Activated CD4-positive, CD25-positive, alpha-beta regulatory T cell treated with anti-CD3 and anti-CD28 coated beads, Interleukin-2, amount 50 U/mL, for 24 hours (primary cell): ENCODE results near the gene ZNF8.
"Not testable (repeated sequence)": the region's sequence is repeated elsewhere in the genome, so short reads cannot be mapped to it uniquely, and the experiment has no call there.

ENCODE experiments used
- ATAC-seq, 2 donors: fragments of 150-1000 bp; cut with Tn5 transposase; one replicate each; pipeline ENCODE4 v1.10.0; 2021; ENCODE audit warnings: mild to moderate bottlenecking in 1 of 2, moderate library complexity in 1 of 2

Gene ZNF8

DNA sequence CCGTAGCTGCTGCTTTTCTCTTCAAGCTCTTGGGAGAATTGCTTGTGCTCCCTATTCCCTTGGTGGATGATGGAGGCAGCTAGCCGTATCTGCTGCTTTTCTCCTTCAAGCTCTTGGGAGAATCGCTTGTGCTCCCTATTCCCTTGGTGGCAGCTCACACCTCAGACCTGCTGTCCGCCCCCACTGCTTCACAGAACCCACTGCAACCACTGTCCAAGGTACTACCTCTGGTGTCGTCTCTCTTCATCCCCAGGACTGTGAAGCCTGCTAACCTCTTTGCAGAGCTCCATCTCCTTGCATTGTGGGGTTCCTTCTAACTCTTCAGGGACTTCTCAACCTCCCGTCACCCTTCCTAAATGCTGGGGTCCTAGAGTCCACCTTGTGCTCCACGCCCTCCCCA is 21.9 kb downstream of the ZNF8 start:
- ATAC-seq, result no peak

DNA sequence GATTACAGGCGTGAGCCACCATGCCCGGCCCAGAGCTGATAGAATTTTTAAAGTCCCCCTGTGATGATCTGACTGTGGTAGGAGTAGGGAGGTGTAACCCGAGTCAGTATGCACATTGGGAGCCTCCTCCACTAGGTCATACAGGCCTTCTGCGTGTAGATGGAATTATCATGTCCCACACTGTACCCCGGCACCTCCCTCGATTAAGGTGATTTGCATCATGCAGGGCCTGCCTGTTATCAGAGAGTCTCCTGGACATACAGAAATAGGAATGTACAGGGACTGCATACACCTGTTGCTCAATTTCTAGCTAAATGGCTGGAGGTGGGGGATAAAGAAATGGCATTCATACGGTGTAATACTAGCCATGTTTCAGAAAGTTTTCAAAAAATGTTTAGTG is 25.5 kb downstream of the ZNF8 start:
- ATAC-seq, result no peak

DNA sequence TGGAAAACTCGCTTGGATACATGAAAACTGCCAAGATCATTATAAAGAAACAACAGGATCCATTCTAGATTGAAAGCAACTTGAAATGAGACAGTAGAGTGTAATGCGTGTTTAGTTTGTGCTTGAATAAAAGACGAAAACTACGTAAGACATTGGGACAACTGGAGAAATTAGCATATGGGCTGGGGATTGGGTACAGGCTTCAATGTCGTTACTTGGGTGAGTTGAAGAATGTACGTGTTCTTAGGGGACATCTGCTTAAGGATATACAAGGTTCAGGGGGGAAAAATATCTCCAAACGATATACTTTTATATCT is 26.0 kb downstream of the ZNF8 start:
- no peak for ATAC-seq

DNA sequence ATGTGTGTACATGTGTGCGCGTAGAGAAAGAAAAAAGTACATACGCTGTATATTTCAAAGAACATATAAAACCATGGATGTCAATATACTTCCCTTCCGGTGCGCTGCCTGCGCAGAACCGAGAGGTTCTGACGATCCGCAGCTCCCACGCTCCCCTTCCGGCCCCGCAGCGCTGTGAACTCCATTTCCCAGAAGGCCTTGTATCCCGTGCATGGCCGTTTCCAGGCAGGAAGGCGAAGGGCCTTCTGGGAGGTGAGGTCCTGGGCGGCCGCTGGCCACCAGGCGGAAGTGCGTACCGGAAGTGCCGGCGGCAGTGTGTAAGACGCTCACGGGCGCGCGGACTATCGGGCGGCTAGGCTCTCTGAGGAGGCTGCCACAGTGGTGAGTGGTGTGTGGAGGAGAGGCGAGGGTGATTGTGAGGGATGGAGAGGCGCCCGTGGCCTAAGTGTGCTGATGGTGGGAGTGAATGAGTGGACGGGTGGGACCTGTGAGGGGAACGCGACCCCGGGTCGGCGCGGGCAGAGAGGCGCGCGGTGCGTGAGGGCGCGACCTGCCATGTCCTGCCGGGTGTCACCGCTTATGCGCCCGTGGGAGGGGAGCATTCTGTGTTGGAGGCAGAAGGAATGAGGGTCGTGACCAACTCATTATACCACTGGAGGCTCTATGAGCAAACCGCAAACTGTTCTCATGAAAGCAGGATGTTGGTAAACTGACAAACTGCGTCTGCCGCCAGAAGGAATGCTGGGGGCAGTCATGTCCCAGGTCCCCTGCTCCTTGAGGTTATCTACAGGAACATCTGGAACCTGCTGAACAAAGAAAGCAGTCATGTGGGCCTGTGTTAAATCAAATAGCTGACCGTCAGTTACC is 26.5 kb downstream of the ZNF8 start, which contains the start of gene ERVK3-1:
Gene ERVK3-1, plus strand, starts transcription at position 313 of the 867 bp plus-strand sequence. CDS start 6,792 bp downstream, outside the sequence.
- peak; percentile 98 to 99 for ATAC-seq

DNA sequence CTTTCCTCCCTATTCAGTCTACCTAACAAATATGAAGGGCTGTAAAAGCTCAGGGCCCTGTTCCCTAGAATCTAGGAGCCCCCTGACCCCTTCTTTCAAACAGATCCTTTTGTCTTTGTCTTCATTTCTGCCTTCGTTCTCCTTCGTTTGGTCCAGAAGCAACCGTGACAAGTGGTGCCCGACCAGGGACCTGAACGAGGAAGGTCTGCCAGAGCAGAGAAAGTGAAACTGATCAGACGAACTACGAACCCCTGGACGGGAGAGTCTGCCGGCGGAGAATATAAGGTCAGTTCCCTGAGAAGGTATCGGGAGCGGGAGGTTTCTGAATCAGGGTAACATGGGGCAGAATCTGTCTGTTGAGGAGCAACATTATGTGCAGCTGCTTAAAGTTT is 27.2 kb downstream of the ZNF8 start:
- ATAC-seq, result no peak

DNA sequence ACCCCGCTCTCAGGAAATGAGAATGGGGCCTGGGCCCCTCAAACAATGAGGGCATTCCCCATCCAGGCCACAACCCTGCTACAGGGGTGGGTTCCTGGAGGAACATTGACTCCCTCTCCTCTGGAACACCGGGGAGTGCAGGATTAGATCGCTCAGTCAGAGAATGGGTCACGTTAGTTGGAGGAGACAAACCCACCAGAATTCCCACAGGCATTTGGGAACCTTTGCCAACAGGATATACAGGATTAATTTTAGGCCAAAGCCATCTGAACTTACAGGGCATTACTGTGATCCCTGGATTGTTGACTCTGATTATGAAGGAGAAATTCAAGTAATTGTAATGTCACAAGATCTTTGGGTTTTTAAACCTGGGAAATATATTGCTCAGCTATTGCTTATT is 29.0 kb downstream of the ZNF8 start:
- no peak for ATAC-seq

DNA sequence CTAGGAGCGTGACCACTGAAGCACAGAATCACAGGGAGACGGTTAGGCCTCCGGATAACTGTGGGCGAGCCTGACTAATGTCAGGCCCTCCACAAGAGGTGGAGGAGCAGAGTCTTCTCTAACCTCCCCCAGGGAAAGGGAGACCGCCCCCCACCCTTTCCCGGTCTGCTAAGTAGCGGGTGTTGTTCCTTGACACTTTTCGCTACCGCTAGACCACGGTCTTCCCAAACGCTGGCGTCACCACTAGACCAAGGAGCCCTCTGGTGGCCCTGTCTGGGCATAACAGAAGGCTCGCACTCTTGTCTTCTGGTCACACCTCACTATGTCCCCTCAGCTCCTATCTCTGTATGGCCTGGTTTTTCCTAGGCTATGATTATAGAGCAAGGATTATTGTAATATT is 31.9 kb downstream of the ZNF8 start:
- ATAC-seq, result not testable (repeated sequence)

DNA sequence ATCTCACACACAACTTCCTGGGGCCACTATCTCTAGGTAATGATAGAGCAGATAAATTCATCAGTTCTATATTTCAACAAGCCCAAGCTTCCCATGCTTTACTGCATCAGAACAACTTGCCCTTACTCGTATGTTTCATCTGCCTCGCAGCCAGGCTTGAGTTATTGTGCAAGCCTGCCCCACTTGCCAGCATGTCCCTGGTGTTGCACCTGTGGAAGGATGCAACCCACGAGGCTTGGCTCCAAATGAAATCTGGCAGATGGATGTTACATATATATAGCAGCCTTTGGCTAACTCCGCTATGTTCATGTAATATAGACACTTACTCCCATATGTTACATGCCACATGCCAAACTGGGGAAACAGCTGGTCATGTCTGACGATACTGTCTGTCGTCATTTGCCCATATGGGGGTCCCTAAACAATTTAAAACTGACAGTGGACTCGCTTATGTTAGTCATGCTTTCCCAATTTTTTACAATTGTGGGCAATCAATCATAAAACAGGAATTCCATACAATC is 32.6 kb downstream of the ZNF8 start:
- ATAC-seq, result no peak

DNA sequence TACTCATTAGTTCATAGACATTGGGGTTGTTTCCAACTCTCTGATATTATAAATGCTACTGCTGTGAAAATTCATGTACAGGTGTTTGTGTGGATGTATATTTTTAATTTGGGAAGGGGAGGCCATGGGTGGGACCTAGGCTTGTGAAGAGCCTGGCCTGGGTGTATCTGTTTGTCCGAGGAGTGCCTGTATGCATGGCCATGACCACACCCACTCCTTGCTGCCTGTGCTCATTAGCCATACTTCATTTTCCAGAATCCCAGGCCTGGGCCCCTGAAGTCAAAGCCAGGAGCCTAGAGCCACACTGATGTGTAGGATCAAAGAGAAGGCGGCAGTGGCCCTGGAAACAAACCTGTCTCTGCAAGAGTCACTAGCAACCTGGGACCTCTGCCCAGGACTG is 36.8 kb downstream of the ZNF8 start:
- no peak for ATAC-seq

DNA sequence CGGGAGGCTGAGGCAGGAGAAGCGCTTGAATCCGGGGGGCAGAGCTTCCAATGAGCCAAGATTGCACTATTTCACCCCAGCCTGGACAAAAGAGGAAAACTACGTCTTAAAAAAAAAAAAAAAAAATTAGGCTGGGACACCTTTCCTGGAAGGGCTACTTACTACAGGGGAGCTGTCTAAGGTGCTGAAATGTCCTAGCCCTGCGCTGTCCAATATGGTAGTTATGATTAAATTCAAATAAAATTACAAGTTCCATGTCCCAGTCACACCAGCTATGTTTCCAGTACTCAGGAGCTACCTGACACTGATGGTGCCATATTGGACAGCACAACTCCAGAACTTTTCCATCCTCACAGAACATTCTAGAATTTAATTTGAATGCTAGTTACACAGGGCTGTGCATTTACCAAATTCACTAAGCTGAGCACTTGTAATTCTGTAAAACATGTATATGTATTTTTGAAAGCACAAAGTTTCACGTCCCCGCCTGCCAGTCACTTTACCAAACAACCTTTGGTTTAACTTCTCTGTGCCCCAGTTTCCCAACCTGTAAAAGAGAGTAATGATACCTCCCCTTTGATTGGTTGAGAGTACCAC is 38.8 kb downstream of the ZNF8 start:
- ATAC-seq, result no peak

DNA sequence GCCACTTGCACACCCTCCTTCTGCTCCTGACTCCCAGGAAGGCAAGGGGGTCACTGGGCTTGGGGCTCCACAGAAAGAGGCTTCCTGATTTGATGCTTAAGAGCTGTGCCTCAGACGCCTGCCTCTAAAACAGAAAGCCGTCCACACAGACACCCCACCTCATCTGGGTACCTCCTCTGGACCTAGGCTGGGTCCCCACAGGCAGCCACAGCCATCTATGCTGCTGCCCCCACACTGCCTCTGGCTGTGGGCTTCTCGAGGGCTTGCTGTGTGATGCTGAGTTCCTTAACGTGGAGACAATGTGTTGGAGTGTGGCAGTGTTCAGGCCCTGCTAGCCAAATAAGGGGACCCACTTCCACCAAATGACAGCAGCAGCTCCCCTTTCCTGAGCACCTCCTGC is 39.5 kb downstream of the ZNF8 start:
- no peak for ATAC-seq

DNA sequence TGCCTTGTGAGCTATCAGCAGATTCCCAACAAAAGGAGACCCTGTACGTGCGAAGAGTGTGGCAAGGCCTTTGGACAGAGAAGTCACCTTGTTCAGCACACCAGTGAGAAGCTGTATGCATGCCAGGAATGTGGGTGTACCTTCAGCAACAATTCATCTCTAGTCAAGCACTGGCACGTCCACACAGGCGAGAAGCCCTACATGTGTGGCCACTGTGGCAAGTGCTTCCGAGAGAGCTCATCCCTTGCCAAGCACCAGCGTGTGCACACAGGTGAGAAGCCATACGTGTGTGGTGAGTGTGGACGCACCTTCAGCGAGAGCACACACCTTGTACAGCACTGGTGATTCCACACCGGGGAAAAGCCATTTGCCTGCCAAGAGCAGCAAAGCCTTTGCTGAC is 40.5 kb downstream of the ZNF8 start:
- no peak for ATAC-seq

DNA sequence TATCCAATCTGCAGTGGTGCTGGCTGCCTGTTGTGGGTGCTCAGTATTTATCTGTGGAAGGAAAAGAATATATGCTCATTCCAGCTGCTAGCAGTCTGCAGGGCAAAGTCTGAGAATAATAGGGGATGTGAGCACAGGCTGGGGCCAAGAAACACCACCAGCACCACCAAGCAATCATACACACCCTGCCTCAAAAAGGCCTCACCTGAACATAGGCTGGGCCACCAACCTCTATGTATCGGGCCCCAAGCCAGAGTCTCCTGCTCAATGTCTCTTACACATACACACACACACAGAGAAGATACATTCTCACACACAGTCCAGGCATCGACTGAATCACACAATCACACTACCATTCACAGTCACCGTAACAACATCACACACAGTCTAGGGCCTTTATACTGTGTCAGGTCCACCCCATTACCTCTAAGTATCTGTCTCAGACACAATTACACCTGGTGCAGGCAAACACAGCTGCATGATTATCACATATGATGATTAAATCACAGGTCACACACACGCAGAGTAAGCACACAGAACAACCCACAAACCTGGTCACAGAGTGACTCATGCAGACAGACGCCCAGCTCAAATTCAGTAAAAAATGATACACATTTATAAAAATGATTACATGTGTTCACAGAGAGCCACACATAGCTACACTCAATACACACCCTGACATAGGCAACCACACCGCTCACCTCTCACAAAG is 46.7 kb downstream of the ZNF8 start:
- peak; percentile 19 to 36 for ATAC-seq

DNA sequence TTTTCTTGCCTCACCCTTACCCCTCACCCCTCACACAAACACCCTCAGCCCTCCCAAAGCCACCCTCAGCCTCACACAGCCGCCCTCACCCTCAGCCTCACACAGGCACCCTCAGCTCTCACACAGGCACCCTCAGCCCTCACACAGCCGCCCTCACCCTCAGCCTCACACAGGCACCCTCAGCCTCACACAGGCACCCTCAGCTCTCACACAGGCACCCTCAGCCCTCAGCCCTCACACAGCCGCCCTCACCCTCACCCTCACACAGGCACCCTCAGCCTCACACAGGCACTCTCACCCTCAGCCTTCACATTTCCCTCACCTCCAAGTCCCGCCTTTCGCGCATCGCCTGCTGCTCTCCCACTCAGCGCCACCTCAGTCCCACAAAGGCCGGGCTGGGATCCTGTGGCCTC is 47.8 kb downstream of the ZNF8 start:
- peak; percentile 2 to 8 for ATAC-seq

DNA sequence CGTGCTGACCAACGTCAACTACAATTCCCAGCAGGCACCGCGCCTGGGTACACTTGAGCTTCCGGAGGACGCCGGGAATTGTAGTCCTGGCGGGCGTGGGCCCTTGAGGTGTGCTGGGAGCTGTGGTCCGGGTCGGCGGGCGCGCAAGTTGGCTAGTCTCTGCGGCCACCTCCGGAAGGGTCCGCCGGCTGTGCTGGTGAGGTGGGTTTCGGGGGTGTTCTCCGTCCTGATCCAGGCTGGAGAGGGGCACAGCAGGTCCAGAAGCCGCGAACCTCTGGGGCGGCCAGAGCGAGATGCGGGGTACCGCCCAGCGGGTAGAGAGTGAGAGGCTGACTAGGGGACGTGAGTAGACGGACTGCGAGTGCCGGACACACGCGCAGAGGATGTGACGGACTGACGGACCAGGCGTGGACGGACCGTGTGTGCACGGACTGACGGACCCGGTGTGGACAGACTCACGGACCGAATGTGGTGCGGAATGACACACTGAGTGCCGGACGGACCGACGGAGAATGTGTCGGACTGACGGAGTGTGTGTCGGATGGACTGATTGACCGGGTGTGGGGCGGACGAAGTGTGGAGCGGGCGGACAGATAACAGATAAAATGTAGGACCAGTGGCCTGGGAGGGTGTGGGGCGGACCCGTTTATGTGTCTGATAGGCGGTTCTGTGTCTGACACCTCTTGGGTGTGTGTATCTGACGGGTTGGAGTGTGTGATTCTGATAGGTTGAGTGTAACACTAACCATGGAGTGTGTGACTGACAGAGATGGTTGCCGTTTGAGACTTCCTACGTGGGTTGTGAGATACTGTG is 48.4 kb downstream of the ZNF8 start, which contains the start of gene ZSCAN22:
Gene ZSCAN22, plus strand, starts transcription at position 81 of the 813 bp plus-strand sequence. CDS start 7,809 bp downstream, outside the sequence.
- ATAC-seq, result peak; percentile 84 to 90

DNA sequence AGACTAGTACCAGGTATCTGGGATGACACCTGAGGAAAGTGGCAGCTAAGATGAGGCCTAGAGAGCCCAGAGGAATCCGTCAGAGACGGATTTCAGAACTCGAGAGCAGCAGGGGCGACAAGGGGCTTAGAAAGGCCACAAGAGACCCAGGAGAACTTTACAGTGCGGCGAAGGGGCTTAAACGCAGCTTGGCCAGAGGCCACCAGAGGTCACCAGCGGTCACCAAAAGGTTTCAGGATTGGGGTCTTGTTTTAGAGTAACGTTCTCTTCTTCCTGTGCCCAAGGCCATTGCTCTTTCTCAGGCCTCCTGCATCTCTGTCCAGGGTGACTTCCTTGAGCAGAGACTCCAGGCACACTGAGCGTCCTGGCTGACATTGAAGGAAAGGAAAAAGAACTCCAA is 50.2 kb downstream of the ZNF8 start:
- no peak for ATAC-seq

DNA sequence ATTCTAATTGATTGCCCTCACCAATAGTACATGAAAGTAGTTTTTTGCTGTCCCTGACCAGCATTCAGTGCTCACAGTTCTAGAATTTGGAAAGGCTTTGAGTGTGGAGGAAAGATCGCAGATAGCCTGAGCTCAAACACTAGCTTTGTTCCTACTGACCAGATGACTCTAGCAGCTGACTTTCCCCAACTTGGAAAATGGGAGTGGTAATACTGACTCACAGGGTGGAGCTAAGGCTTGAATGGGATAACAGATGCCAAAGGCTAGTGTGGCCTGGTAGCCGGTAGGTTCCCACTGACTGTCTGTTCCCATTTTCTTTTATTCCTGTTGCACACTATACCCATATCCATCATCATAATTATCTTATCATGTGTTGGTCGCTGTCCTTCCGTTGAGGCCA is 51.7 kb downstream of the ZNF8 start:
- ATAC-seq, result no peak

DNA sequence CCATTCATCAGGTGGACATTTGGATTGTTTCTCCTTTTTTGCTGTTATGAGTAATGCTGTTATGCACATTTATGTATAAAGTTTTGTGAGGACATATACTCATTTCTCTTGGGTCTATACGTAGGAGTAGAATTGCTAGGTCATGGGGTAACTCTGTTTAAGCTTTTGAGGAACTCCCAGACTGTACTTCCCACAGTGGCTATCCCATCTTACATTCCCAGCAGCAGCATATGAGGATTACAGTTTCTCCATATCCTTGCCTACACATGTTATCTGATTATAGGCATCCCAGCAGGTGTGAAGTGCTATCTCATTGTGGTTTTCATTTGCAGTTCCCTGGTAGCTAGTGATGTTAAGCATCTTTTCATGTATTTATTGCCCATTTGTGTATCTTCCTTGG is 53.9 kb downstream of the ZNF8 start:
- ATAC-seq, result no peak

DNA sequence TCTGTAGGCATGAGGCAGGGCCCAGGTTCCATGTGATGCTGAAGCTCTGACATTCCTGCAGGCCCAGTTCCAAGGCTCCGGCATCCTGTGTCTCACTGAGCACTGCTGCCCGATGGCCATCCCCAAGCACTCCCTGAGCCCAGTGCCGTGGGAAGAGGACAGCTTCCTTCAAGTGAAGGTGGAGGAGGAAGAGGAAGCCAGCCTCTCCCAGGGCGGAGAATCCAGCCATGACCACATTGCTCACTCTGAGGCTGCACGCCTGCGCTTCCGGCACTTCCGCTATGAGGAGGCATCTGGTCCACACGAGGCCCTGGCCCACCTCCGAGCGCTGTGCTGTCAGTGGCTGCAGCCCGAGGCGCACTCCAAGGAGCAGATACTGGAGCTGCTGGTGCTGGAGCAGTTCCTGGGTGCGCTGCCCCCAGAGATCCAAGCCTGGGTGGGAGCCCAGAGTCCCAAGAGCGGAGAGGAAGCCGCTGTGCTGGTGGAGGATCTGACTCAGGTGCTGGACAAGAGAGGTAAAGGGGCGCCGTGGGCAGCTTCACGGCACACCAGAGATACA is 56.0 kb downstream of the ZNF8 start:
- no peak for ATAC-seq

DNA sequence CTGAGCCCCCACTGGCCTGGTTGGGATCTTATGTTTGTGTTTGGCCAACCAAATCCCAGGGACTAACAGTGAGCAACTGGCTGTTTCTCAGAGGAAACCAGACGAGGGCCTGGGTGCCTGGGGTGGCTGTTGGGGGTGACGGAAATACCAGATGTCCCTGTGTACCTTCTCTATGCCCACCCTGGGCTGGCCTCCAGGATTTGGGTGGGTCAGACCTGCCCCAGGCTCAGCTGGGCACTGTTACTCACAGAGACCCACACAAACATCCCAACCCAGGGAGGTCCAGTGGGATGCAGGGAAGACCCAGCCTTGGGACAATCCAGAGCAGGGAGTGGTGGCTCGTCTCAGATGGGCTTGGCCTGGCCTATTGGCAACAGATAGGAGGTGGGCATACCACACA is 56.9 kb downstream of the ZNF8 start:
- ATAC-seq, result no peak

DNA sequence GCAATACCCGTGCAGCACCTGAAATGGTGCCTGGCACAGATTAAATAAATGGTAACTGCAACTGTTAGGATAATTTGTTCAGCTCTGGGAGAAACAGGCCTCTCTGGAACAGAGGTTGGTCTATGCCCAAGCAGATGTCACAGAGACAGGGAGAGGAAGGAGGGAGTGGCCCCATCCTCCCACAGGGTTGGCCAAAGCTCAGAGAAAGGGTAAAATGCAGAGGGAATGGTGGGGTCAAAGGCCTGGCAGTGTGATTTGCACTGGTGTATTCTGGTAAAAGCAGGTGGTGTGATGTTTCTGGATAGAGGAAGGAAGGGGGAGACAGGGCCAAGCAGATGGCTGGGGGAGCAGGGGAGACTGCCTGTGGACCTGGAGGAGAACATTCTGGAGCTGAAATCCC is 57.5 kb downstream of the ZNF8 start:
- ATAC-seq, result no peak

DNA sequence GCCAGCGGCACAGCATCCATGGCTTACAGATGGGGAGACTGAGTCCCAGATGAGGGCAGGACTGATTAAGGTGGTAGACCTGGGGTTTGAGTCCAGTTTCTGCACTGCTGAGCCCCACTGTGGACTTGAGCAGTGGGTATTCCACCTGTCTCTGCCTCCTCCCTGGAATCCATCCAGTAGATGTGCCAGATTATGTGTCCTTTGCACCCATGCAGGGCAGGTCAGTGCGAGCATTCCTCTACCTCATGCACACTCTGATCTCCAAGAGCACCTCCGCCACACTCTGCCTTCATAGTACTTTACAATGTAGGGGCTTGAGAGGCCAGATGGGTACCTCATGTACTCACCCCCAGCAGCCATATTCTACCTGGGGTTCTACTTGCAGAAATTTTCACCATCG is 58.1 kb downstream of the ZNF8 start:
- ATAC-seq, result no peak
